ENCODE data around the gene ZMYND8.
"Not testable (repeated sequence)": the region's sequence is repeated elsewhere in the genome, so short reads cannot be mapped to it uniquely, and the experiment has no call there.

The ZMYND8 gene

GRCh38 chr20:47243532-47244305 lies 112.8 kb downstream of the ZMYND8 start:
- DNase-seq, result no peak

GRCh38 chr20:47243003-47243402 lies 113.5 kb downstream of the ZMYND8 start:
- no peak for DNase-seq

- no peak for DNase-seq
Measured at GRCh38 chr20:47241345-47241781, 115.1 kb downstream of the ZMYND8 start.

- not testable (repeated sequence) for DNase-seq
Measured at GRCh38 chr20:47240096-47240495, 116.4 kb downstream of the ZMYND8 start.

- DNase-seq, result no peak
Measured at GRCh38 chr20:47239719-47240067, 116.8 kb downstream of the ZMYND8 start.

GRCh38 chr20:47238780-47239718 lies 117.5 kb downstream of the ZMYND8 start:
- no peak for DNase-seq

GRCh38 chr20:47237715-47238114 lies 118.8 kb downstream of the ZMYND8 start:
- DNase-seq, result no peak

GRCh38 chr20:47236639-47236900 lies 119.9 kb downstream of the ZMYND8 start:
- DNase-seq, result no peak

- DNase-seq, result no peak
Measured at GRCh38 chr20:47235853-47236638, 120.5 kb downstream of the ZMYND8 start.

GRCh38 chr20:47235111-47235510 lies 121.4 kb downstream of the ZMYND8 start:
- no peak for DNase-seq

GRCh38 chr20:47233333-47234188 lies 122.9 kb downstream of the ZMYND8 start:
- no peak for DNase-seq

- no peak for DNase-seq
Measured at GRCh38 chr20:47232518-47232917, 124.0 kb downstream of the ZMYND8 start.

- no peak for DNase-seq
Measured at GRCh38 chr20:47231382-47232039, 125.0 kb downstream of the ZMYND8 start.

GRCh38 chr20:47230811-47231256 lies 125.7 kb downstream of the ZMYND8 start:
- no peak for DNase-seq

GRCh38 chr20:47228654-47229053 lies 127.8 kb downstream of the ZMYND8 start:
- DNase-seq, result no peak

- DNase-seq, result no peak
Measured at GRCh38 chr20:47227576-47227975, 128.9 kb downstream of the ZMYND8 start.

GRCh38 chr20:47227119-47227518 lies 129.4 kb downstream of the ZMYND8 start:
- no peak for DNase-seq

- DNase-seq, result no peak
Measured at GRCh38 chr20:47225458-47225857, 131.0 kb downstream of the ZMYND8 start.

- DNase-seq, result no peak
Measured at GRCh38 chr20:47224857-47225256, 131.6 kb downstream of the ZMYND8 start.

GRCh38 chr20:47224300-47224791 lies 132.2 kb downstream of the ZMYND8 start:
- no peak for DNase-seq

- DNase-seq, result no peak
Measured at GRCh38 chr20:47223896-47224295, 132.6 kb downstream of the ZMYND8 start.

Data from OCI-M1 (cell line).